ENCODE data around the gene LAPTM4A. TPM values are rescaled to one million over a fixed set of nuclear protein-coding genes. Genes with fewer than 3 reads are reported as not detected.

Gene LAPTM4A
- total RNA-seq, 4 donors from 2014 or later, result 27.3 to 65.0 (median 50.0) TPM

- Histone ChIP-seq H3K36me3 (peaks cover 0 to 73% (median 0%) of the 10 kb centered on the region in 3 donors), H3K9me3 (no peaks in the 10 kb centered on the region), H3K4me1 (peaks cover 0 to 4% (median 0%) of the 10 kb centered on the region in 4 donors), H3K27ac (no peak overlapping the region), H3K4me3 (no peak overlapping the region), H3K27me3 (no peaks in the 10 kb centered on the region)
- no peak for TF ChIP-seq POLR2A (IDR thresholded peaks at IDR 0.05)
- no peak for DNase-seq
Measured at GRCh38 chr2:20030224-20030623, 21.2 kb downstream of the LAPTM4A start.

- Histone ChIP-seq H3K4me3 (no peak overlapping the region), H3K9me3 (no peaks in the 10 kb centered on the region), H3K36me3 (peaks cover 0 to 50% (median 0%) of the 10 kb centered on the region in 3 donors), H3K27me3 (no peaks in the 10 kb centered on the region), H3K27ac (peak overlapping the region in 1 of 4 donors; percentile 39), H3K4me1 (peaks cover 0 to 4% (median 0%) of the 10 kb centered on the region in 4 donors)
- TF ChIP-seq POLR2A (IDR thresholded peaks at IDR 0.05), result no peak
- no peak for TF ChIP-seq CTCF (IDR thresholded peaks at IDR 0.05)
- no peak for DNase-seq
Measured at GRCh38 chr2:20027705-20028434, 23.6 kb downstream of the LAPTM4A start.

DNA sequence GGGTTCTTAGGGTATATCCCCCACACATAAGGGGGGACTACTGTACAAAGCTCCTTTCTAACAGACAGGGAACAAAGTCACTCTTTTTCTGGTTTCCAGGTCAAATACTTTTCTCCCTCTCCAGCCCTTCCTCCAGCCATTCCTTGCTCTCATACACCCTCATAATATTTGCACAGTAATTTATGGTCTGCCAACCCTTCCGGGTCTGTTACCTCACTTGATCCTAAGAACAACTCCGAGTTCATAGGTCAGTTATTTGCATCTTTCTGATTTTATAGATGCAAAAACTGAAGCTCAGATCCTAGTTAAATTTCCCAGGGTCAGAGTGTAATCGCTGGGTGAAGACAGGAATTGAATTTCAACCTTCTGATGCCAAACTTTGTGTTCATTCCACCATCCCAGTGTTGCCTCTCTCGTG, 24.2 kb downstream of the LAPTM4A start:
- H3K4me3 ChIP-seq, result no peak overlapping the region
- no peak for DNase-seq
- no peaks in the 10 kb centered on the region for H3K9me3 ChIP-seq
- peak overlapping the region in 1 of 4 donors; percentile 39 for H3K27ac ChIP-seq
- peaks cover 0 to 44% (median 0%) of the 10 kb centered on the region in 3 donors for H3K36me3 ChIP-seq
- H3K4me1 ChIP-seq, result peaks cover 0 to 4% (median 0%) of the 10 kb centered on the region in 4 donors
- no peak for TF ChIP-seq CTCF (IDR thresholded peaks at IDR 0.05)
- TF ChIP-seq POLR2A (IDR thresholded peaks at IDR 0.05), result no peak
- no peaks in the 10 kb centered on the region for H3K27me3 ChIP-seq

DNA sequence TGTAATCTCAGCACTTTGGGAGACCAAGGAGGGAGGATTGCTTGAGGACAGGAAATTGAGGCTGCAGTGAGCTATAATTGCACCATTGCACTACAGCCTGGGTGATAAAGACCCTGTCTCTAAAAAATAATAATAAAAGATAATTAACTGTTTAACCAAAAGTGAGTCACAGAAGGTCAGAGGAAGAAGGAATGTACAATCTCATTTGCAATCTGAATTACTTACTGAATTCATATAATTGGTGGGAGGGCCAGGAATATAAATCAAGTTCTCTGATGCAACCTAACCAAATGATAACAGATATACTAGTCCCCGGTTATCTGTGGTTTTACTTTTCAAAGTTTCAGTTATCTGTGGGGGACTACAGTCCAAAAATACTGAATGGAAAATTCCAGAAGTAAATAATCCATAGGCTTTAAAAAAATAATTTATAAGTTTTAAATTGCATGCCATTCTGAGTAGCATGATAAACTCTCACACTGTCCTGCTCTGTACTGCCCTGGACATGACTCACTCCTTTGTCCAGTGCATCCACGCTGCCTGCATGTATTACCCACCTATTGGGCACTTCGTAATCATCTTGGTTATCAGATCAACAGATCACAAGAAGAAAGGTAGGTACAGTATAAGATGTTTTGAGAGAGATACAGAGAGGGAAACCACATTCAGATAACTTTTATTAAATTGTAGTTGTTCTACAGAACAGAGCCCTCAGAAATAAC, 26.2 kb downstream of the LAPTM4A start:
- H3K27me3 ChIP-seq, result no peaks in the 10 kb centered on the region
- H3K36me3 ChIP-seq, result peaks cover 0 to 24% (median 0%) of the 10 kb centered on the region in 3 donors
- peaks cover 0 to 16% (median 2%) of the 10 kb centered on the region in 4 donors for H3K9me3 ChIP-seq
- H3K4me3 ChIP-seq, result no peak overlapping the region
- no peak for TF ChIP-seq POLR2A (IDR thresholded peaks at IDR 0.05)
- TF ChIP-seq CTCF (IDR thresholded peaks at IDR 0.05), result no peak
- H3K4me1 ChIP-seq, result peaks cover 0 to 4% (median 0%) of the 10 kb centered on the region in 4 donors
- no peak overlapping the region for H3K27ac ChIP-seq
- DNase-seq, result no peak

GRCh38 chr2:20023688-20024087, 27.7 kb downstream of the LAPTM4A start:
- Histone ChIP-seq H3K27me3 (no peaks in the 10 kb centered on the region), H3K4me3 (no peak overlapping the region), H3K27ac (no peak overlapping the region), H3K4me1 (peaks cover 0 to 4% (median 0%) of the 10 kb centered on the region in 4 donors), H3K36me3 (peaks cover 0 to 8% (median 0%) of the 10 kb centered on the region in 3 donors), H3K9me3 (peaks cover 0 to 16% (median 2%) of the 10 kb centered on the region in 4 donors)
- TF ChIP-seq CTCF (IDR thresholded peaks at IDR 0.05) (no peak), POLR2A (IDR thresholded peaks at IDR 0.05) (no peak)
- no peak for DNase-seq

Data from Peyer's patch (tissue), 4 donors.